Peyer's patch (tissue), 4 donors: ENCODE measurements around the gene EPHA5. TPM values are rescaled to one million over a fixed set of nuclear protein-coding genes. Genes with fewer than 3 reads are reported as not detected.

ENCODE experiments used
- DNase-seq, 3 donors: peaks; one replicate each; pipeline ENCODE4 v3.0.0-alpha.2; 2017 to 2019
- H3K27ac ChIP-seq, 4 donors: fragments of 200-600 bp; sonication (generic); one replicate each; pipeline ENCODE4 v1.5.1; 2016 to 2019
- H3K27me3 ChIP-seq, 2 donors: fragments of 200-600 bp; sonication (generic); one replicate each; pipeline ENCODE4 v1.5.1; 2019
- H3K36me3 ChIP-seq, 3 donors: fragments of 200-600 bp; sonication (generic); one replicate each; pipeline ENCODE4 v1.5.1; 2016 to 2019
- H3K4me1 ChIP-seq, 4 donors: fragments of 200-600 bp; sonication (generic); one replicate each; pipeline ENCODE4 v1.5.1; 2016 to 2019
- H3K4me3 ChIP-seq, 4 donors: fragments of 200-600 bp; sonication (generic); 1 replicate in 3 of 4; 2 replicates in 1 of 4; pipeline ENCODE4 v1.5.1; 2016 to 2019; ENCODE audit warnings: mild to moderate bottlenecking in 1 of 4
- H3K9me3 ChIP-seq, 4 donors: fragments of 200-600 bp; sonication (generic); one replicate each; pipeline ENCODE4 v1.5.1; 2016 to 2019; ENCODE audit warnings: mild to moderate bottlenecking in 1 of 4
- CTCF ChIP-seq, 6 experiments: fragments of 450-650 bp in 4 of 6; fragments of 200-600 bp in 2 of 6; sonication (generic) in 1 of 6; IDR thresholded peaks; one replicate each; pipeline ENCODE4 v1.5.1; 2017 to 2019; ENCODE audit warnings: antibody characterized with exemption in 6 of 6, mild to moderate bottlenecking in 3 of 6, moderate library complexity in 1 of 6
- POLR2A ChIP-seq, 2 donors: fragments of 450-650 bp; IDR thresholded peaks; one replicate each; pipeline ENCODE4 v1.5.1; 2017; ENCODE audit warnings: antibody characterized with exemption in 2 of 2, mild to moderate bottlenecking in 2 of 2, moderate library complexity in 2 of 2
- total RNA-seq, 4 donors: library from RNA; depleted of rRNA; stranded (reverse); fragments of >200 nt; gene quantifications; one replicate each; pipeline ENCODE4 v1.1.0, GENCODE V29; 2016

Gene EPHA5
- total RNA-seq, 4 donors from 2014 or later: 0.09 TPM; not detected in 3

GRCh38 chr4:65453398-65453797 lies 216.9 kb downstream of the EPHA5 start:
- no peak for DNase-seq
- Histone ChIP-seq H3K27me3 (no peaks in the 10 kb centered on the region), H3K4me3 (no peak overlapping the region), H3K36me3 (no peaks in the 10 kb centered on the region), H3K4me1 (no peaks in the 10 kb centered on the region), H3K27ac (no peak overlapping the region), H3K9me3 (no peaks in the 10 kb centered on the region)
- TF ChIP-seq POLR2A (IDR thresholded peaks at IDR 0.05): no peak
- no peak for TF ChIP-seq CTCF (IDR thresholded peaks at IDR 0.05)

GRCh38 chr4:65450899-65451298 lies 219.4 kb downstream of the EPHA5 start:
- TF ChIP-seq POLR2A (IDR thresholded peaks at IDR 0.05): no peak
- TF ChIP-seq CTCF (IDR thresholded peaks at IDR 0.05): no peak
- Histone ChIP-seq H3K4me3 (no peak overlapping the region), H3K27ac (no peak overlapping the region), H3K9me3 (no peaks in the 10 kb centered on the region), H3K36me3 (no peaks in the 10 kb centered on the region), H3K27me3 (no peaks in the 10 kb centered on the region), H3K4me1 (no peaks in the 10 kb centered on the region)
- DNase-seq: no peak

- no peaks in the 10 kb centered on the region for H3K27me3 ChIP-seq
- no peak overlapping the region for H3K27ac ChIP-seq
- H3K9me3 ChIP-seq: no peaks in the 10 kb centered on the region
- no peak for DNase-seq
- no peak overlapping the region for H3K4me3 ChIP-seq
- H3K4me1 ChIP-seq: no peaks in the 10 kb centered on the region
- TF ChIP-seq CTCF (IDR thresholded peaks at IDR 0.05): no peak
- no peaks in the 10 kb centered on the region for H3K36me3 ChIP-seq
Observed at GRCh38 chr4:65437102-65437501, 233.2 kb downstream of the EPHA5 start.

GRCh38 chr4:65422109-65422508 lies 248.2 kb downstream of the EPHA5 start:
- Histone ChIP-seq H3K9me3 (no peaks in the 10 kb centered on the region), H3K4me3 (no peak overlapping the region), H3K27me3 (no peaks in the 10 kb centered on the region), H3K27ac (no peak overlapping the region), H3K4me1 (no peaks in the 10 kb centered on the region), H3K36me3 (no peaks in the 10 kb centered on the region)
- TF ChIP-seq CTCF (IDR thresholded peaks at IDR 0.05) (no peak), POLR2A (IDR thresholded peaks at IDR 0.05) (no peak)
- no peak for DNase-seq

- H3K4me1 ChIP-seq: no peaks in the 10 kb centered on the region
- no peak overlapping the region for H3K27ac ChIP-seq
- no peak overlapping the region for H3K4me3 ChIP-seq
- H3K36me3 ChIP-seq: no peaks in the 10 kb centered on the region
- H3K9me3 ChIP-seq: no peaks in the 10 kb centered on the region
- TF ChIP-seq POLR2A (IDR thresholded peaks at IDR 0.05) (no peak), CTCF (IDR thresholded peaks at IDR 0.05) (no peak)
- no peak for DNase-seq
- H3K27me3 ChIP-seq: no peaks in the 10 kb centered on the region
Observed at GRCh38 chr4:65420036-65420435, 250.3 kb downstream of the EPHA5 start.

GRCh38 chr4:65416891-65417290 lies 253.4 kb downstream of the EPHA5 start:
- no peak overlapping the region for H3K4me3 ChIP-seq
- no peaks in the 10 kb centered on the region for H3K36me3 ChIP-seq
- no peak overlapping the region for H3K27ac ChIP-seq
- TF ChIP-seq CTCF (IDR thresholded peaks at IDR 0.05): no peak
- no peak for TF ChIP-seq POLR2A (IDR thresholded peaks at IDR 0.05)
- DNase-seq: peak in 1 of 3 donors; percentile 51
- H3K9me3 ChIP-seq: no peaks in the 10 kb centered on the region
- no peaks in the 10 kb centered on the region for H3K4me1 ChIP-seq
- H3K27me3 ChIP-seq: no peaks in the 10 kb centered on the region
